Right lung (tissue), 5 donors: ENCODE measurements around the gene KIRREL1. TPM values are rescaled to one million over a fixed set of nuclear protein-coding genes. Genes with fewer than 3 reads are reported as not detected.
A peak's percentile ranks its signal among the peaks of the same experiment; 100 is the strongest.

Experiments
- DNase-seq, 2 donors: peaks; one replicate each; pipeline ENCODE4 v3.0.0-alpha.2; 2013
- polyA plus RNA-seq, 5 donors: library from polyadenylated mRNA; unstranded; fragments of 120-200 nt; gene quantifications; one replicate each; pipeline versions ENCODE4 v1.2.1 to v1.2.3, GENCODE V29; 2013; ENCODE audit warnings: inconsistent platforms in 1 of 5, low replicate concordance in 1 of 5; ENCODE audit not compliant: insufficient read length in 5 of 5, insufficient read depth in 1 of 5

Gene KIRREL1
- polyA plus RNA-seq, 5 donors, result 43.3 to 61.9 (median 47.8) TPM

DNA sequence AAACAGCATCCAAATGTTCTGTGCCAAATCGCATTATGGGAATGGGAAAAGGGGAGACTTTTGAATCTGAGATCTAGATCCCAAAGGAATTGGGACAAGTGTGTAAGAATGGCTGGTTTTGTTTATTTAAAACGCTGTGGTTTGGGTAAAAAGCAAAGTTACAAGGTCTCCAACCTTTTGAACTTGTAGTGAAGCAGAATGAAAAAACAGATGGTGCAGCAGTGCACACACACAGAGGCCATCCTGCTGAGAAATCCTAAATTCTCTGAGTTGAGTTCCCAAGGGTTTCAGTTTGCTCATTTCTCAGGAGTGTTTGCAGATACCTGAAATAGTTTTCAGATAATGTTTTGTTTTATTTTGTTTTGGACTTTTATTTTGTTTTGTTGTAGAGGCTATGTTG is 107.1 kb downstream of the KIRREL1 start:
- no peak for DNase-seq

DNA sequence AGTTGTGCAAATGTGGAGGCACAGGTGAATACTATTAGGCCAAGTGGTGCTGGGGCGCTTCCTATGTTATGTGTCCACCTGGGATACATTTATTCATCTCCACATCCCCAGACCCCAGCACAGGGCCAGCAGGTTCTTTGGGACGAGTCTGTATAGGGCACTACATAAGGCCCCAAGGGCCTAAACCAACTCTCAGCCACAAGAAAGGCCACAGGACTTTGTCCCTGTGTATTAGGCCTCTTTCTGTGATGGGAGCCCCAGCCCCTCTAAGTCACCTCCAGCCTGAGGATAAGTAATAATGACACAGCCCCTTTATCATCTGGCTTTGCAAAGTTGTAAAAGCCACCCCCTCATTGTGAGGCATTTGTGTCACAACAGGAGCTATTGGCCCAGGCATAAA is 108.0 kb downstream of the KIRREL1 start:
- DNase-seq, result no peak

DNA sequence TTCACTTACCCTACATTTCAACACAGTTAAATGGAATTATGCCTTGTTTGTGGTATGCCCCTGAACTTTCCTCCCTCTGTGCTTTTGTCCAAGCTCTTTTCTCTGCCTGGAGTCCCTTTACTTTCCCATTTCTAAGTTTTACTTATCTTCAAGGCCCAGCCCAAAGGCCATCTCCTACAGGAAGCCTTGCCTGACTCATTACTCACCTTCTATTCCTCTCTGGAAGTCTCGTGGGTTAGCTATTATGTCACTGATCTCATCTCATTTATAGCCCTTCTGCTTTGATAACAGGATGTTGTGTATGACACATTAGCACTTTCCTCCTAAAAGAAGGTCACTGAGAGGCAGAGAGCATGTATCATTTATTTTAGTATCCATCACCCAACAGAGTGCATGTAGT is 108.5 kb downstream of the KIRREL1 start:
- DNase-seq, result no peak

- DNase-seq, result no peak
Measured at GRCh38 chr1:158102881-158103674, 109.6 kb downstream of the KIRREL1 start.

GRCh38 chr1:158103861-158104522 is 110.5 kb downstream of the KIRREL1 start:
- no peak for DNase-seq

- DNase-seq, result no peak
Measured at GRCh38 chr1:158104891-158105290, 111.4 kb downstream of the KIRREL1 start.

- no peak for DNase-seq
Measured at GRCh38 chr1:158105352-158106095, 112.1 kb downstream of the KIRREL1 start.

DNA sequence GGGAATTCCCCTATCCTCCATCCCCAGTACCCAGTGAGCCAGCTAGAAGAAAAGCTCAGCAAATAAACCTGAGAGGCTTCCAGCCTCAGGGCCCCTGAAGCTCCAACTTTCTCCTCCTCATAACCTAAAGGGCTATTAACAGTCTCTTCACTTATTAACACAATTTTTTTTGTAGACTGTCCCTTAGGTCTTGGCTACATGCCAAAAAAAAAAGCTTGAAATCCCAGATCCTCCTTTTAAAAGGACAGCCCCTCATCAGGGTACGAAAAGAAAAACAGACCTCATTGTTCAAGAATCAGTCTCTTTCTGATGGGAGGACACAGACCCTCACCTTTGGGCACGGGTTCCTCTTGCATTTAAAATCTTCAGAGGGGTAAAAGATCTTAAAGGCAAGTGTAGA is 114.5 kb downstream of the KIRREL1 start:
- DNase-seq, result no peak

DNA sequence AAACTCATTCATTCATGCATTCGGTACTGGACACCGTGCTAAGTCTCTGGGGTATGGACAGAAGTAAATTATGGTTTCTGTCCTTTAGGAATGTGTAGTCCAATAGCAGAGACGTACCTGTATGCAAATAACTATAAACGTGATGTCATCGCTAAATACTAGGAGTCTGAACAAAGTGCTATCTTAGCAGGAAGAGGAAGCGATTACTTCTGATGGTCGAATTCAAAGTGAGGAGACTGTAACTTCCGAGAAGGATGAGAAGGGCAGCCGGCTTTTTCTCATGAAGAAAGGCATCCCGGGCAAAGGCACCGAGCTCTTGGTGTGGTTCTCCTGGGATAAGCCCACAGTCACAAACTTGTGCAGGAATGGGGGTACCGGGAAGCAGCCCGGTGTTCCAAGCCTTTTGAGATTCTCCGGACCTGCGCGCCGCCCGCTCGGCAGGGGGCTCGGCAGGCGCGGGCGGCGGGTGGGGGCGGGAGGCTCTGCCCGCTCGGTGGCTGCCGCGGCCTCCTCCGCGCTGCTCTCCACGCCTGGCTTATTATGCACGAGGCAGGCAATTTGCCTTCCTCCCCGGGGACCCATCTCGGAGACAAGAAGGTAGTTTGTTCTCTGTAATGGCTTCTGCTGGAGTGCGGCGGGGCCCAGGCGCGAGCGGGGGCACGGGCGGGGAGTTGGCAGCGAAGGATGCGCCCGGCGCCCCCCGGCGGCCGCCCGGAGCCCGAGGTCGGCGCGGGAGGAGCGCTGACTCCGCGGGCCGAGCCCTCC is 119.7 kb downstream of the KIRREL1 start:
- DNase-seq, result peak in 1 of 2 donors; percentile 35

- DNase-seq, result no peak
Measured at GRCh38 chr1:158113759-158114127, 120.3 kb downstream of the KIRREL1 start.

- DNase-seq, result no peak
Measured at GRCh38 chr1:158115126-158115525, 121.7 kb downstream of the KIRREL1 start.

- DNase-seq, result no peak
Measured at GRCh38 chr1:158116311-158117167, 123.1 kb downstream of the KIRREL1 start.

DNA sequence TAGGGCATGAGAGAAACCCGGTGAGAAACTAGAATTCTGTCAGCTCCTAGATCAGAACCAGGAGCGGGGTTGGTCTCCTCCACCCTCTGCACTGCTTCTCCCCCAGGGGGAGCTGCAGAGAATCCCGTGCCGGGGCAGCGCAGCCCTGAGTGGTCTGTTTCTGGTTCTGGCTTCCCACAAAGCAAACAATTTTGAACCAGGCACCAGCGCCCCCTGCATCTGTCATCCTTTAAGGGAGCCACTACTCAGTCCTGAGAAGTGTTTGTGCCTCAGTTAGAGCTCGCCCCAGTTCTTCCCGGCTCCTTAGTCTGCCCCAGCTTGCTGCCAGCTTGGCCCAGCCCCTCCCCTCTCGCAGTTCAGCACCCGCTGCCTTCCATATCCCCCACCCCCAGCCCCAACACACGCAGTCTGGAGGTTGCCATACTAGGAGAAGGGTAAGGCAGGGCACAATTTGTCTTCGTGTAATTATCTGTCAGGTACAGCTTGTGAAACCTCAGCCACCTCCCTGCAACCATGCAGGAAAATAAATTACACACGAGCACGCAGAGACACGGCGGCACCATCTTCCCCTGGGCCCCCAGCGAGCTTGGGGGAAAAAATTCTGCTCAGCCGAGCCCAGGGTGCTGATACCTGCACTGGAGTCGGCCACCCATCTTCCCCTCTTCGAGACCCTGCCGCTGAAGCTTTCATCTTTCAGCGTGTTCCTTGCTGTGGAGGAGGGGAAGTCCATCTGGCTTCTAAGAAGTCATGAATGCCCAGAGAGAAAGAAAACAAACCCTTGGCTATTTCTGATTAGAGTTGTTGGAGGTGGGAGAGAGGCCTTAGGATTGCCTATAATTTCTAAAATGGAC is 124.6 kb downstream of the KIRREL1 start:
- no peak for DNase-seq

GRCh38 chr1:158118713-158119402 is 125.4 kb downstream of the KIRREL1 start:
- DNase-seq, result no peak

DNA sequence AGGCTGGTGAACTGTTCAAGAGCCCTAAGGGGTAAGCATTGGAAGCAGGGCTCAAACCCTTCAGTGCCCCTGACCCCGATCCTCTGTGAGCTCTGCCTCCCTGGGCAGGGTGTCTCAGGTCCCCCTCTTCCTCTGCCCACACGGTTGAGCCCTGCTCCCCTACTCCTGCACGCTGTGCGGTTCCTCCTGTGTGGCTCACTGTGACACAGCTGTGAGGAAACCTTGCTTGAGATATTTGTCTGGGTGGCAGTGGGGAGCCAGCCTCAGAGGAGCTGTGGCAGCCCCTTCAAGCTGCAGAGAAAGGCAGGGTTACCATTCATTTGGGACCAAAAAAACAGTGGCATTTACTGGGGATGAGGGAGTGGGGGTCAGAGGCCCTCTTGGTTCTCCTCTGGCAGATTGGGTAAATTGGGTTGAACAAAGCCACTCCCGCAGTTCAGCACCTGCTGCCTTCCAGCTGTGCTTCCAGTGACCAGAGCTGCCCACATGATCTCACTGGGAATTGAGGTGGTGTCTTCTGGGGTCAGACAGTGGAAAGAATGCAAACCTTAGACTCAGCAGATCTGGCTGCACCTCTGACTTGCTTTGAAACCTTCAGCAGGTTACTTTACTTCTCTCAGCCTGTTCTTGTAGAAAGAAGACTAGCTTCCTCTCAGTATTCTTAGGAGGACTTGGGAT is 126.7 kb downstream of the KIRREL1 start:
- no peak for DNase-seq

- peak in 1 of 2 donors; percentile 40 for DNase-seq
Measured at GRCh38 chr1:158121604-158122254, 128.3 kb downstream of the KIRREL1 start.

- DNase-seq, result no peak
Measured at GRCh38 chr1:158122833-158123388, 129.5 kb downstream of the KIRREL1 start.

DNA sequence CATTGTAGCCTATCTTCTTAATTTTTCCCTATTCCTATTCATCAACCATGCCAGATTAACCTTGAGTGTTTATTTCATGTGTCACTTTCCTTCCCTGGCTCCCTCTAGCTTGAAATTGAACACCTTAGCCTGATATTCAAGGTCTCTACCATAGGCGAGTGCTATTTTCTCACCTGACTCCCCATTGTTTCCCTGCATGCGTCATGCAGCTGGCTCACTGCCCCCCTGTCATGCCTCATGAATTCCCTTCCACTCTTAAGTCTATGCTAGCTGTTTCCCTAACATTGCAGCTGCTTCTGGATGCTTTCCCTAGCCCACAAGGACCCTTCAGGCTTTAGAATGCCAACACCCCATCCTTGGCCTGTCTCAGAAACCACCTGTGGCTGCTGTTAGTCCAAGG is 130.6 kb downstream of the KIRREL1 start:
- no peak for DNase-seq
